GM12878 (cell line): Measurements from ENCODE around the gene SPINDOC. TPM values are rescaled to one million over a fixed set of nuclear protein-coding genes. Genes with fewer than 3 reads are reported as not detected.

Experiments used
- ATAC-seq: fragments of 200-7000 bp; cut with Tn5 transposase; 3 replicates; pipeline ENCODE4 v1.9.1; 2020; ENCODE audit warnings: mild to moderate bottlenecking, moderate library complexity
- BruUV-seq: library from RNA; stranded (reverse); fragments of 400-500 nt; replicated peaks from 2 replicates; lab custom pipeline; 2021; lab: Mats Ljungman, UMichigan
- CTCF ChIA-PET: fragments of 300-600 bp; sonication (Branson Sonifier 250); formaldehyde crosslinking; extraction: SDS; loops from one replicate; lab custom pipeline; 2021; ENCODE audit warnings: inconsistent platforms; lab: Yijun Ruan, JAX
- POLR2A ChIA-PET: fragments of 350-600 bp; formaldehyde crosslinking; extraction: SDS; loops from one replicate; lab custom pipeline; 2021; ENCODE audit warnings: inconsistent platforms; lab: Charles Lee
- RAD21 ChIA-PET: fragments of 300-600 bp; sonication (Branson Sonifier 250); formaldehyde crosslinking; loops from one replicate; lab custom pipeline; 2023; ENCODE audit warnings: antibody characterized with exemption; ENCODE audit not compliant: unreplicated experiment; lab: Charles Lee
- SMC1A ChIA-PET: fragments of 300-600 bp; sonication (Branson Sonifier 250); formaldehyde crosslinking; loops from one replicate; lab custom pipeline; 2023; ENCODE audit not compliant: unreplicated experiment, uncharacterized antibody; lab: Charles Lee
- DNase-seq: peaks from one replicate; pipeline ENCODE4 v3.0.0-alpha.2; 2011; ENCODE audit warnings: low read depth, low spot score
- FAIRE-seq: peaks from 3 replicates; lab custom pipeline; 2011; peaks lifted over from hg19 to GRCh38; lab: Jason Lieb, UNC
- H2AFZ ChIP-seq: 2 replicates; pipeline ENCODE4 v1.6.0; 2011; ENCODE audit warnings: low read depth, low read length, control low read depth; ENCODE audit not compliant: control insufficient read depth
- H3K27ac ChIP-seq: 2 replicates; pipeline ENCODE4 v1.5.1; 2011; ENCODE audit warnings: control low read depth; ENCODE audit not compliant: control insufficient read depth, insufficient read depth
- H3K27me3 ChIP-seq, 2 experiments: replicated peaks in 1 of 2; 2 replicates each; pipeline versions ENCODE4 v1.6.0 to v1.6.1; 2011; ENCODE audit warnings: low read length in 1 of 2; ENCODE audit not compliant: control insufficient read depth in 2 of 2, insufficient read depth in 2 of 2
- H3K36me3 ChIP-seq, 2 experiments: 2 replicates each; pipeline ENCODE4 v1.5.1; 2011; ENCODE audit warnings: low read length in 1 of 2; ENCODE audit not compliant: control insufficient read depth in 2 of 2, insufficient read depth in 2 of 2
- H3K4me1 ChIP-seq: 2 replicates; pipeline ENCODE4 v1.6.1; 2011; ENCODE audit warnings: mild to moderate bottlenecking, low read length, moderate library complexity, mixed read lengths; ENCODE audit not compliant: control insufficient read depth, insufficient read depth
- H3K4me2 ChIP-seq: 2 replicates; pipeline ENCODE4 v1.6.0; 2011; ENCODE audit warnings: control low read depth; ENCODE audit not compliant: control insufficient read depth, insufficient read depth
- H3K4me3 ChIP-seq: fragments of 200-600 bp; sonication (generic); 2 replicates; pipeline ENCODE4 v1.5.1; 2016
- H3K79me2 ChIP-seq: 2 replicates; pipeline ENCODE4 v1.6.0; 2011; ENCODE audit warnings: low read length; ENCODE audit not compliant: control insufficient read depth, insufficient read depth
- H3K9ac ChIP-seq: 2 replicates; pipeline ENCODE4 v1.8.0; 2011; ENCODE audit warnings: low read length, control low read depth, mixed read lengths; ENCODE audit not compliant: control insufficient read depth, insufficient read depth
- H3K9me3 ChIP-seq: replicated peaks from 3 replicates; pipeline ENCODE4 v1.5.1; 2011; ENCODE audit warnings: mild to moderate bottlenecking, low read length; ENCODE audit not compliant: control insufficient read depth, insufficient read depth
- H4K20me1 ChIP-seq: 2 replicates; pipeline ENCODE4 v1.6.0; 2011; ENCODE audit not compliant: control insufficient read depth, insufficient read depth
- EZH2 ChIP-seq: IDR thresholded peaks from 2 replicates; pipeline ENCODE4 v1.6.1; 2012; ENCODE audit warnings: low read depth, mild to moderate bottlenecking, control low read depth, inconsistent platforms, low read length, borderline replicate concordance; ENCODE audit not compliant: control insufficient read depth
- RUNX3 ChIP-seq: IDR thresholded peaks from 2 replicates; pipeline ENCODE4 v1.6.1; 2012; ENCODE audit warnings: low read length, inconsistent platforms
- ZBTB40 ChIP-seq: fragments of 450-650 bp; IDR thresholded peaks from 2 replicates; pipeline ENCODE4 v1.6.1; 2016; ENCODE audit warnings: mild to moderate bottlenecking, moderate library complexity, borderline replicate concordance
- WGBS: methylation state at CpG from one replicate; pipeline ENCODE4 v1.1.6; 2016; ENCODE audit warnings: low lambda C conversion rate; ENCODE audit not compliant: insufficient replicate concordance, insufficient coverage; ENCODE audit errors: missing lambda C conversion rate; 5-methylcytosine and 5-hydroxymethylcytosine counted together
- in situ Hi-C: fragments of 300-500 bp; cut with MboI; formaldehyde crosslinking; loops from 9 replicates; pipeline ENCODE4 v1.14.3; 2018; ENCODE audit warnings: mixed read lengths
- intact Hi-C: fragments of 100-400 bp; cut with micrococcal nuclease; formaldehyde crosslinking; loops from one replicate; pipeline ENCODE4 v1.14.2; 2022; ENCODE audit not compliant: unreplicated experiment
- polyA plus RNA-seq, 11 experiments: library from polyadenylated mRNA; depleted of rRNA in 4 of 11; unstranded in 6 of 11; stranded (reverse) in 5 of 11; fragments of >200 nt; fragmentation: Nextera tagmentation in 4 of 11; fragmentation: Illumina TruSeq in 1 of 11; extraction: Ambion mirVana in 4 of 11; extraction: Trizol in 1 of 11; gene quantifications; 1 replicate in 1 of 11; 2 replicates in 10 of 11; pipeline versions ENCODE4 v1.2.1 to v1.2.3, GENCODE V29; 2011 to 2016; ENCODE audit warnings: inconsistent platforms in 2 of 11, missing spikeins in 2 of 11, low read depth in 1 of 11
- total RNA-seq, 4 experiments: library from RNA; depleted of rRNA in 3 of 4; stranded (reverse); fragments of >200 nt in 3 of 4; fragmentation: Illumina TruSeq in 1 of 4; extraction: Trizol in 1 of 4; gene quantifications; 2 replicates each; pipeline versions ENCODE4 v1.2.1 to v1.2.3, GENCODE V29; 2013 to 2021

The SPINDOC gene
- total and polyA plus RNA-seq, 10 of the 15 experiments (the other 5 are each of a cell fraction or from before 2014, with no cell fraction given), result 0.88 to 38.2 (median 16.9) TPM

- DNase-seq (no peak), FAIRE-seq (no peak), ATAC-seq (no peak)
- peak overlapping the region; percentile 82; the same call in 1 of the 2 replicates for H3K4me2 ChIP-seq
- CTCF ChIA-PET, result interaction anchor here (1.7 to 2.8 kb wide), 2 partner anchors 13 to 175 kb away, joined by 4 to 18 read pairs; no protein-coding TSS in a partner anchor
- no peak overlapping the region for H3K27ac ChIP-seq
- H3K4me1 ChIP-seq, result peaks cover 8% of the 10 kb centered on the region; the same call in 1 of the 2 replicates
- peaks cover 5% of the 10 kb centered on the region; the same call in 1 of the 2 replicates for H4K20me1 ChIP-seq
- in situ Hi-C loops, result no loop called here
- H3K36me3 ChIP-seq, result no peaks in the 10 kb centered on the region; a peak in 1 of 4 replicates
- H3K27me3 ChIP-seq, result peaks cover 3 to 4% of the 10 kb centered on the region in 2 experiments
- no peak overlapping the region for H3K9ac ChIP-seq
- BruUV-seq, result no TSS peak
- peak overlapping the region; percentile 68 for H3K4me3 ChIP-seq
- RAD21 ChIA-PET, result interaction anchor here (0.5 to 2.5 kb wide), 5 partner anchors 41 to 380 kb away, joined by 3 to 14 read pairs (median 3); no protein-coding TSS in a partner anchor
- POLR2A ChIA-PET, result interaction anchor here (0.7 kb wide), 1 partner anchor 844 kb away, joined by 3 read pairs; no protein-coding TSS in a partner anchor
- no peaks in the 10 kb centered on the region for H3K9me3 ChIP-seq
- 0 out of 2 replicates have a peak, but pooled peaks have one; percentile 52 for TF ChIP-seq EZH2
- TF ChIP-seq RUNX3, result no peak
- no peak for TF ChIP-seq ZBTB40
- TF ChIP-seq, all 136 proteins: peak for 1
- SMC1A ChIA-PET, result interaction anchor here (3.0 kb wide), 1 partner anchor 68 kb away, joined by 12 read pairs; the partner anchor contains the start of gene MARK2
- 24% methylated on average over 35 of the region's 35 CpGs for WGBS
- no peaks in the 10 kb centered on the region; the same call in 1 of the 2 replicates for H3K79me2 ChIP-seq
- H2AFZ ChIP-seq, result peak overlapping the region; percentile 2; the same call in 1 of the 2 replicates
- intact Hi-C loops, result loop anchor here (5.0 kb wide), 2 partner anchors 67 to 182 kb away; partner anchors contain the start of gene MARK2
Observed at GRCh38 chr11:63769714-63770455, 43.4 kb upstream of the SPINDOC start.
